Astrocyte (in vitro differentiated cells and primary cell): ENCODE results near the gene LBX1. TPM values are rescaled to one million over a fixed set of nuclear protein-coding genes. Genes with fewer than 3 reads are reported as not detected.

Experiments used
- DNase-seq: peaks from one replicate; pipeline ENCODE4 v3.0.0-alpha.2; 2010; ENCODE audit warnings: low read depth
- FAIRE-seq: peaks from 2 replicates; lab custom pipeline; 2011; peaks lifted over from hg19 to GRCh38; lab: Jason Lieb, UNC
- H2AFZ ChIP-seq: 2 replicates; pipeline ENCODE4 v1.6.0; 2012; ENCODE audit warnings: low read depth, low read length, inconsistent platforms
- H3K27ac ChIP-seq: 2 replicates; pipeline ENCODE4 v1.5.1; 2011; ENCODE audit warnings: low read depth, low read length, inconsistent platforms
- H3K27me3 ChIP-seq: 2 replicates; pipeline ENCODE4 v1.6.0; 2011; ENCODE audit warnings: low read length, inconsistent platforms; ENCODE audit not compliant: insufficient read depth
- H3K36me3 ChIP-seq: 2 replicates; pipeline ENCODE4 v1.5.1; 2011; ENCODE audit warnings: low read length, inconsistent platforms; ENCODE audit not compliant: insufficient read depth
- H3K4me1 ChIP-seq: 2 replicates; pipeline ENCODE4 v1.5.1; 2011; ENCODE audit warnings: low read length, inconsistent platforms; ENCODE audit not compliant: insufficient read depth
- H3K4me2 ChIP-seq: 2 replicates; pipeline ENCODE4 v1.6.0; 2012; ENCODE audit warnings: low read length, inconsistent platforms
- H3K4me3 ChIP-seq: 2 replicates; pipeline ENCODE4 v1.5.1; 2011; ENCODE audit warnings: low read depth, mild to moderate bottlenecking, low read length, inconsistent platforms; ENCODE audit not compliant: insufficient read depth
- H3K79me2 ChIP-seq: 2 replicates; pipeline ENCODE4 v1.6.0; 2012; ENCODE audit warnings: mild to moderate bottlenecking, low read length, inconsistent platforms; ENCODE audit not compliant: insufficient read depth
- H3K9ac ChIP-seq: 2 replicates; pipeline ENCODE4 v1.6.0; 2012; ENCODE audit warnings: mild to moderate bottlenecking, low read length, inconsistent platforms
- H3K9me3 ChIP-seq: 2 replicates; pipeline ENCODE4 v1.5.1; 2012; ENCODE audit warnings: low read depth, mild to moderate bottlenecking, low read length, inconsistent platforms; ENCODE audit not compliant: insufficient read depth
- H4K20me1 ChIP-seq: 2 replicates; pipeline ENCODE4 v1.6.0; 2012; ENCODE audit warnings: low read length, inconsistent platforms; ENCODE audit not compliant: insufficient read depth
- H3K27ac Mint-ChIP-seq: one replicate; pipeline ENCODE4 v1.8.0; 2021; ENCODE audit warnings: mild to moderate bottlenecking, mixed read lengths; ENCODE audit not compliant: unreplicated experiment
- H3K27me3 Mint-ChIP-seq: one replicate; pipeline ENCODE4 v1.8.0; 2021; ENCODE audit warnings: low read depth, mixed read lengths; ENCODE audit not compliant: unreplicated experiment
- H3K36me3 Mint-ChIP-seq: one replicate; pipeline ENCODE4 v1.8.0; 2021; ENCODE audit warnings: low read depth, mixed read lengths; ENCODE audit not compliant: unreplicated experiment
- H3K4me1 Mint-ChIP-seq: one replicate; pipeline ENCODE4 v1.8.0; 2021; ENCODE audit warnings: low read depth, mixed read lengths; ENCODE audit not compliant: unreplicated experiment
- H3K4me3 Mint-ChIP-seq: one replicate; pipeline ENCODE4 v1.8.0; 2021; ENCODE audit warnings: mild to moderate bottlenecking, moderate library complexity, mixed read lengths; ENCODE audit not compliant: unreplicated experiment
- H3K9me3 Mint-ChIP-seq: one replicate; pipeline ENCODE4 v1.8.0; 2021; ENCODE audit warnings: mild to moderate bottlenecking, mixed read lengths; ENCODE audit not compliant: unreplicated experiment
- CTCF ChIP-seq: IDR thresholded peaks from 2 replicates; pipeline ENCODE4 v1.5.1; 2011; ENCODE audit warnings: low read depth, mild to moderate bottlenecking, inconsistent platforms, low read length, moderate library complexity; ENCODE audit not compliant: insufficient read depth
- EZH2 ChIP-seq: IDR thresholded peaks from 2 replicates; pipeline ENCODE4 v1.6.1; 2012; ENCODE audit warnings: mild to moderate bottlenecking, low read length, inconsistent platforms; ENCODE audit not compliant: insufficient read depth
- total RNA-seq: library from RNA; stranded (reverse); gene quantifications from 2 replicates; pipeline ENCODE4 v1.2.1, GENCODE V29; 2021

The LBX1 gene
- total RNA-seq, 1 donor from 2014 or later, result not detected

GRCh38 chr10:101263150-101263752, 34.0 kb upstream of the LBX1 start:
- Histone ChIP-seq H3K4me1 (no peaks in the 10 kb centered on the region), H3K4me2 (no peak overlapping the region), H3K36me3 (no peaks in the 10 kb centered on the region), H3K27ac (no peak overlapping the region), H3K9ac (no peak overlapping the region), H3K9me3 (peaks cover under 1% of the 10 kb centered on the region), H3K4me3 (no peak overlapping the region), H3K27me3 (peaks cover 23% of the 10 kb centered on the region), H3K79me2 (no peaks in the 10 kb centered on the region), H4K20me1 (no peaks in the 10 kb centered on the region), H2AFZ (no peak overlapping the region)
- TF ChIP-seq EZH2 (no peak), CTCF (no peak)
- H3K27ac Mint-ChIP-seq, result peak overlapping the region; percentile 27
- FAIRE-seq (no peak), DNase-seq (no peak)
- no peaks in the 10 kb centered on the region for H3K36me3 Mint-ChIP-seq
- H3K27me3 Mint-ChIP-seq, result peaks cover 36% of the 10 kb centered on the region
- H3K4me1 Mint-ChIP-seq, result peaks cover 3% of the 10 kb centered on the region
- peaks cover 3% of the 10 kb centered on the region for H3K9me3 Mint-ChIP-seq
- H3K4me3 Mint-ChIP-seq, result no peak overlapping the region

- Histone ChIP-seq H3K79me2 (no peaks in the 10 kb centered on the region), H3K9ac (no peak overlapping the region), H3K27me3 (peaks cover 22% of the 10 kb centered on the region), H3K9me3 (peaks cover 5% of the 10 kb centered on the region), H3K4me2 (no peak overlapping the region), H2AFZ (no peak overlapping the region), H3K27ac (no peak overlapping the region), H4K20me1 (no peaks in the 10 kb centered on the region), H3K36me3 (no peaks in the 10 kb centered on the region), H3K4me3 (no peak overlapping the region), H3K4me1 (no peaks in the 10 kb centered on the region)
- FAIRE-seq (no peak), DNase-seq (no peak)
- Mint-ChIP-seq H3K4me3 (no peak overlapping the region), H3K27me3 (peaks cover 36% of the 10 kb centered on the region), H3K4me1 (peaks cover 3% of the 10 kb centered on the region), H3K27ac (no peak overlapping the region), H3K36me3 (no peaks in the 10 kb centered on the region), H3K9me3 (peaks cover 6% of the 10 kb centered on the region)
- no peak for TF ChIP-seq EZH2
- no peak for TF ChIP-seq CTCF
Observed at GRCh38 chr10:101262147-101262546, 32.9 kb upstream of the LBX1 start.

- Histone ChIP-seq H3K9ac (no peak overlapping the region), H2AFZ (no peak overlapping the region), H3K79me2 (no peaks in the 10 kb centered on the region), H3K9me3 (peaks cover 5% of the 10 kb centered on the region), H3K4me1 (no peaks in the 10 kb centered on the region), H3K4me2 (no peak overlapping the region), H3K27ac (no peak overlapping the region), H3K27me3 (peaks cover 26% of the 10 kb centered on the region), H3K4me3 (no peak overlapping the region), H4K20me1 (no peaks in the 10 kb centered on the region), H3K36me3 (no peaks in the 10 kb centered on the region)
- no peak for DNase-seq
- Mint-ChIP-seq H3K9me3 (peaks cover 6% of the 10 kb centered on the region), H3K4me3 (no peak overlapping the region), H3K27me3 (peaks cover 36% of the 10 kb centered on the region), H3K27ac (no peak overlapping the region), H3K36me3 (no peaks in the 10 kb centered on the region), H3K4me1 (peaks cover 3% of the 10 kb centered on the region)
- FAIRE-seq, result no peak
- TF ChIP-seq EZH2, result no peak
Observed at GRCh38 chr10:101261702-101262101, 32.4 kb upstream of the LBX1 start.
